Measurements from ENCODE around the gene SPRY2.

Gene SPRY2

DNA sequence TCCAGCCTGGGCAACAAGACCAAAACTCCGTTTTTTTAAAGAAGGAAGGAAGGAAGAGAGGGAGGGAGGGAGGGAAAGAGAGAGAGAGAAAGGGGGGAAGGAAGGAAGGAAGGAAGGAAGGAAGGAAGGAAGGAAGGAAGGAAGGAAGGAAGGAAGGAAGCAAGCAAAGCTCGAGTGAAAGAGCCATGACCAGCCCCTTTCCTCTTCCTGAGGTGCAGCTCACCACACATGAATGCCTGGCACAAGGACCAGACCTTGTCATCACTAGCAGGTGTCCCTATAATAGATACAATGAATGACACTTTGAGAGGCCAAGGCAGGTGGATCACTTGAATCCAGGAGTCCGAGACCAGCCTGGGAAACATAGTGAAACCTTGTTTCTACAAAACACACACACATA, 31.0 kb downstream of the SPRY2 start:
- Histone ChIP-seq H3K9me3 (ENCODE audit: control insufficient read depth, low read length) (no peaks in the 10 kb centered on the region), H3K36me3 (ENCODE audit: control insufficient read depth, insufficient read depth, low read length, severe bottlenecking) (no peaks in the 10 kb centered on the region), H3K27me3 (replicated peaks; ENCODE audit: control insufficient read depth, insufficient read depth, low read length) (no peaks in the 10 kb centered on the region), H3K4me1 (ENCODE audit: control insufficient read depth, insufficient read depth, low read length) (peaks cover 31% of the 10 kb centered on the region), H3K4me3 (ENCODE audit: low read length) (no peak overlapping the region), H3K9ac (ENCODE audit: low read length) (no peak overlapping the region)
- no peak for DNase-seq (ENCODE audit: low read depth)

DNA sequence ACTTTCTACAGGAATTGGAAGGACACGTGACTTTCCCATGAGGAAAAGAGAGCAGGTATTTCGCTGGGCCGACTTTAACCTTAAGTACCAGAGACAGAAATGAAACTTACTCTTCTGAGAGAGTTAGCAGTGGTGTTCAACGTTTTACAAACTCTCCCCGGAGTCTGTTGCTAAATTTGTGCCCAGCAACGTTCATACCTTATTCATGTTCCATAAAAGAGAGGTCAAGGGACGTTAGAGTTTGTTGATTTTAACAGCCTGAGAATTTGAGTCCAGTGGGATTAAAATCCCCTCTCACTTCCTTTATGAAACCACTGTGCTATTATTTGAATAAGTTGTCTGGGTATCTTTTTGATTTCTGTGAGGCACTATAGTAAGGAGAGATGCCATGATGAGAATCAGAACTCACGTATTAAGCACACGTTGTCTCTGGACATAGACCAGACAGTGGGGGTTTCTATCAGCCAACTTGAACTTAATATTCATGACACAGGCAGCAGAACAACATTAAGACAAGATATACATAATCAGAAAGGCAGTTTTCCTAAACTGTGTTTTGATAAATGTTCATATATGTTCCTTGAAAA, 33.4 kb downstream of the SPRY2 start:
- no peaks in the 10 kb centered on the region for H3K9me3 ChIP-seq (ENCODE audit: control insufficient read depth, low read length)
- no peaks in the 10 kb centered on the region for H3K36me3 ChIP-seq (ENCODE audit: control insufficient read depth, insufficient read depth, low read length, severe bottlenecking)
- H3K4me3 ChIP-seq (ENCODE audit: low read length): peak overlapping the region; percentile 36
- H3K9ac ChIP-seq (ENCODE audit: low read length): peak overlapping the region; percentile 59
- peaks cover 31% of the 10 kb centered on the region for H3K4me1 ChIP-seq (ENCODE audit: control insufficient read depth, insufficient read depth, low read length)
- DNase-seq (ENCODE audit: low read depth): no peak
- no peaks in the 10 kb centered on the region for H3K27me3 ChIP-seq (replicated peaks; ENCODE audit: control insufficient read depth, insufficient read depth, low read length)

DNA sequence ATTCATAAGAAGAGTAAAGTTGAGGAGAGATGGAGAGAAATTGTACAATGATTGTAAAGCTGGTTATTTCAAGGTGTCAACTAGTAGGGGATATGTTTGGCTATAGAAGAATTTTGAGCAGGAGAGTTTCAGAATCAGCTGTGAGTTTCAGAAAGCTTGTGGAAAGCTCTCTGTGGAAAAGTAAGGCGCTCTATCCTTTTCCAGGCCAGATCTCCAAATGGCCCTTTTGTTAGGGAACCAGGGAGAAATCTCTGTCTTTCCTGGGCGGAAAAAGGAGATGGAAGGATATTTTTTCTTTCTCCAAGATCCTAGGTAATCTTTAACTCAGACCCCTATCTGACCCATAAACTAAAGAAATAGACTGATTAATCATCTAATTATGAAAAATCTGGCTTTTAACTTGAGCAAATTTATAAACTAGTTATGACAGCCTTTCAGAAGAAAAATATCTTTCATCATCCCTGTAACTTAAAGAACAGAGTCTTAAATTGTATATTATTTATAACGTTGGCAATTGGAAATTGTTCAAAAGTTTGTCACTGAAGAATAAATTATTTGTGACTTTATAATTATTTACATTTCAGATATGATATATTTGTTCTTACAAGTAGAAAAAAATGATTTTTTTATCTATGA, 34.5 kb downstream of the SPRY2 start:
- no peak for DNase-seq (ENCODE audit: low read depth)
- H3K9ac ChIP-seq (ENCODE audit: low read length): peak overlapping the region; percentile 59
- no peaks in the 10 kb centered on the region for H3K27me3 ChIP-seq (replicated peaks; ENCODE audit: control insufficient read depth, insufficient read depth, low read length)
- H3K4me3 ChIP-seq (ENCODE audit: low read length): peak overlapping the region; percentile 73
- no peaks in the 10 kb centered on the region for H3K36me3 ChIP-seq (ENCODE audit: control insufficient read depth, insufficient read depth, low read length, severe bottlenecking)
- H3K9me3 ChIP-seq (ENCODE audit: control insufficient read depth, low read length): no peaks in the 10 kb centered on the region
- peaks cover 23% of the 10 kb centered on the region for H3K4me1 ChIP-seq (ENCODE audit: control insufficient read depth, insufficient read depth, low read length)

DNA sequence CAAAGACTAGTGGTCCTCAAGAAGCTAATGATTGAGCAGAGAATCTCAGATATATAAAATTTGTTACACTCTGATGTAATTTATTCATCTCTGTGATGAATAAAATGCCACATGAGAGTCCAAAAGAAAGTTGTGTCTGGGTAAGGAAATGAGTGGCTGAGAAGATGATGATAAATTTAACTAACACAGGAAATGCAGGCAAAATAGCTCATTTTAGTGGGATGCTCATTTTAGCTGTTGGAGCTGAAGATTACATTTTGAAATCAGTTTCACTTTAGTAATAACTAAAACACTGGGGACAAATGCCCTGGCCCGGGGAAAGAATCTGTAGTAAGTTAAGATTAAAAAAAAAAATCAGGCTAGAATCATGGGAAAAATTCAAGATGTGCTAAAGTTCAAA, 35.2 kb downstream of the SPRY2 start:
- peaks cover 23% of the 10 kb centered on the region for H3K4me1 ChIP-seq (ENCODE audit: control insufficient read depth, insufficient read depth, low read length)
- H3K9me3 ChIP-seq (ENCODE audit: control insufficient read depth, low read length): no peaks in the 10 kb centered on the region
- no peaks in the 10 kb centered on the region for H3K36me3 ChIP-seq (ENCODE audit: control insufficient read depth, insufficient read depth, low read length, severe bottlenecking)
- peak overlapping the region; percentile 73 for H3K4me3 ChIP-seq (ENCODE audit: low read length)
- H3K27me3 ChIP-seq (replicated peaks; ENCODE audit: control insufficient read depth, insufficient read depth, low read length): no peaks in the 10 kb centered on the region
- peak; percentile 29 for DNase-seq (ENCODE audit: low read depth)
- H3K9ac ChIP-seq (ENCODE audit: low read length): peak overlapping the region; percentile 59

GRCh38 chr13:80303225-80303811, 37.6 kb downstream of the SPRY2 start:
- Histone ChIP-seq H3K36me3 (ENCODE audit: control insufficient read depth, insufficient read depth, low read length, severe bottlenecking) (no peaks in the 10 kb centered on the region), H3K9ac (ENCODE audit: low read length) (no peak overlapping the region), H3K4me1 (ENCODE audit: control insufficient read depth, insufficient read depth, low read length) (peaks cover 23% of the 10 kb centered on the region), H3K9me3 (ENCODE audit: control insufficient read depth, low read length) (no peaks in the 10 kb centered on the region), H3K4me3 (ENCODE audit: low read length) (no peak overlapping the region), H3K27me3 (replicated peaks; ENCODE audit: control insufficient read depth, insufficient read depth, low read length) (no peaks in the 10 kb centered on the region)
- DNase-seq (ENCODE audit: low read depth): no peak

GRCh38 chr13:80299046-80299445, 41.9 kb downstream of the SPRY2 start:
- H3K9ac ChIP-seq (ENCODE audit: low read length): no peak overlapping the region
- no peaks in the 10 kb centered on the region for H3K27me3 ChIP-seq (replicated peaks; ENCODE audit: control insufficient read depth, insufficient read depth, low read length)
- H3K4me3 ChIP-seq (ENCODE audit: low read length): no peak overlapping the region
- H3K36me3 ChIP-seq (ENCODE audit: control insufficient read depth, insufficient read depth, low read length, severe bottlenecking): no peaks in the 10 kb centered on the region
- no peak for DNase-seq (ENCODE audit: low read depth)
- H3K9me3 ChIP-seq (ENCODE audit: control insufficient read depth, low read length): no peaks in the 10 kb centered on the region
- H3K4me1 ChIP-seq (ENCODE audit: control insufficient read depth, insufficient read depth, low read length): no peaks in the 10 kb centered on the region

GRCh38 chr13:80297503-80297902, 43.4 kb downstream of the SPRY2 start:
- Histone ChIP-seq H3K4me3 (ENCODE audit: low read length) (no peak overlapping the region), H3K4me1 (ENCODE audit: control insufficient read depth, insufficient read depth, low read length) (no peaks in the 10 kb centered on the region), H3K27me3 (replicated peaks; ENCODE audit: control insufficient read depth, insufficient read depth, low read length) (no peaks in the 10 kb centered on the region), H3K9me3 (ENCODE audit: control insufficient read depth, low read length) (no peaks in the 10 kb centered on the region), H3K36me3 (ENCODE audit: control insufficient read depth, insufficient read depth, low read length, severe bottlenecking) (no peaks in the 10 kb centered on the region), H3K9ac (ENCODE audit: low read length) (no peak overlapping the region)
- no peak for DNase-seq (ENCODE audit: low read depth)

- Histone ChIP-seq H3K9me3 (ENCODE audit: control insufficient read depth, low read length) (no peaks in the 10 kb centered on the region), H3K9ac (ENCODE audit: low read length) (no peak overlapping the region), H3K4me3 (ENCODE audit: low read length) (no peak overlapping the region), H3K27me3 (replicated peaks; ENCODE audit: control insufficient read depth, insufficient read depth, low read length) (no peaks in the 10 kb centered on the region), H3K4me1 (ENCODE audit: control insufficient read depth, insufficient read depth, low read length) (no peaks in the 10 kb centered on the region), H3K36me3 (ENCODE audit: control insufficient read depth, insufficient read depth, low read length, severe bottlenecking) (no peaks in the 10 kb centered on the region)
- no peak for DNase-seq (ENCODE audit: low read depth)
Measured at GRCh38 chr13:80297094-80297493, 43.8 kb downstream of the SPRY2 start.

GRCh38 chr13:80296638-80297037, 44.3 kb downstream of the SPRY2 start:
- Histone ChIP-seq H3K4me3 (ENCODE audit: low read length) (no peak overlapping the region), H3K27me3 (replicated peaks; ENCODE audit: control insufficient read depth, insufficient read depth, low read length) (no peaks in the 10 kb centered on the region), H3K36me3 (ENCODE audit: control insufficient read depth, insufficient read depth, low read length, severe bottlenecking) (no peaks in the 10 kb centered on the region), H3K9ac (ENCODE audit: low read length) (no peak overlapping the region), H3K9me3 (ENCODE audit: control insufficient read depth, low read length) (no peaks in the 10 kb centered on the region), H3K4me1 (ENCODE audit: control insufficient read depth, insufficient read depth, low read length) (no peaks in the 10 kb centered on the region)
- no peak for DNase-seq (ENCODE audit: low read depth)

DNA sequence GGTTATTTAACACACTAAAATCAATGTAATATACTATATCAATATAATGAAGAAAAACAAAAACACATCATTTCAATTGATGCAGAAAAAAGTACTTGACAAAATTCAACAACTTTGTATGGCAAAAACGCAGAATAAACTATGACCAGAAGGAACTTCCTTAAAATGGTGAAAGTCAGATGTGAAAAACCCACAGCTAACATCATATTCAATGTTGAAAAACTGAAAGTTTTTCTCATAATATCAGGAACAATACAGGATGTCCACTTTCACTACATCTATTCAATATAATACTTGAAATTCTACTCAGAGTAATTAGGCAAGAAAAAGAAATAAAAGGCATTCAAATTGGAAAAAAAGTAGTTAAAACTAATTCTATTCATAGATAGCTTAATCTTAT, 50.3 kb downstream of the SPRY2 start:
- no peak for DNase-seq (ENCODE audit: low read depth)
- Histone ChIP-seq H3K4me1 (ENCODE audit: control insufficient read depth, insufficient read depth, low read length) (no peaks in the 10 kb centered on the region), H3K27me3 (replicated peaks; ENCODE audit: control insufficient read depth, insufficient read depth, low read length) (no peaks in the 10 kb centered on the region), H3K4me3 (ENCODE audit: low read length) (no peak overlapping the region), H3K9ac (ENCODE audit: low read length) (no peak overlapping the region), H3K36me3 (ENCODE audit: control insufficient read depth, insufficient read depth, low read length, severe bottlenecking) (no peaks in the 10 kb centered on the region), H3K9me3 (ENCODE audit: control insufficient read depth, low read length) (no peaks in the 10 kb centered on the region)

All from adipocyte (in vitro differentiated cells).